GM21576 (cell line): ENCODE results near the gene WDR36.

Experiments used
- ATAC-seq: cut with Tn5 transposase; IDR thresholded peaks from one replicate; pipeline ENCODE4 v1.9.1; 2021; ENCODE audit warnings: mild to moderate bottlenecking, moderate library complexity; ENCODE audit not compliant: unreplicated experiment

Gene WDR36

GRCh38 chr5:111092062-111092853 lies at the start of gene WDR36:
Gene WDR36, plus strand, starts transcription at chr5:111092348. Its CDS starts 109 bp downstream, at chr5:111092457.
- ATAC-seq: peak; percentile 93

- no peak for ATAC-seq
Observed at GRCh38 chr5:111043712-111044506, 48.2 kb upstream of the WDR36 start.

DNA sequence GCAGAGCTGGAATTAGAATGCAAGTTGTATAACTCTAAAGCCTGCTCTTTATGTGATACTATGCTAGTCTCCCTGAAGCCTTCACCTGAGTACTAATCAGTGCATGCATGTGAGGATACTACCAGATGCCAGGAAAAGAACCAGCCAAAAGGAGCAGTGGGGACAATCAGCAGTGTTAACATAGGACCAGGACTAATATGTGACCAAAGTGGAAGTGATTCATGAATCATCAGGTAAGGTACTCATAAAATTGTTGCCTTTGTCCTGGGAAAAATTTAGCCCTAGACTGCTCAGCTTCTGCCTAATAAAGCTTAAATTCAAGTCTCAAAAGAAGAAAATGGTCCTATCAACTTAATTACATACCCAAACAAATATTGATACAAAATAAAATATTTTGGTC lies 34.1 kb upstream of the WDR36 start:
- ATAC-seq: no peak

DNA sequence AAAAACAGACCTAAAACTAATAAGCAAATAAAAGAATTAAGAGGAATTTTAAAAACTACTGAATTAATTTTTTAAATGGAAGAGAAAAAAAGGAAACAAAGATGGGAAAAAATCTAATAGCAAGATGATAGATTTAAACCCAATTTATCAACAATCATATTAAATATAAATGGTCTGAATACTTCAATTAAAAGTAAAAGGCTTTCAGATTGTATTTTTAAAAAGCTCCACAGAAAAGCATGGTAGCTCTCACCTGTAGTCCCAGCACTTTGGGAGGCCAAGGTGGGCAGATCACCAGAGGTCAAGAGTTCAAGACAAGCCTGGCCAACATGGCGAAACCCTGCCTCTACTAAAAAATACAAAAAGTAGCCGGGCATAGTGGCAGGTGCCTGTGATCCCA lies 32.0 kb upstream of the WDR36 start:
- ATAC-seq: no peak

- ATAC-seq: no peak
Observed at GRCh38 chr5:111061618-111062017, 30.5 kb upstream of the WDR36 start.

- no peak for ATAC-seq
Observed at GRCh38 chr5:111063709-111064322, 28.3 kb upstream of the WDR36 start.

DNA sequence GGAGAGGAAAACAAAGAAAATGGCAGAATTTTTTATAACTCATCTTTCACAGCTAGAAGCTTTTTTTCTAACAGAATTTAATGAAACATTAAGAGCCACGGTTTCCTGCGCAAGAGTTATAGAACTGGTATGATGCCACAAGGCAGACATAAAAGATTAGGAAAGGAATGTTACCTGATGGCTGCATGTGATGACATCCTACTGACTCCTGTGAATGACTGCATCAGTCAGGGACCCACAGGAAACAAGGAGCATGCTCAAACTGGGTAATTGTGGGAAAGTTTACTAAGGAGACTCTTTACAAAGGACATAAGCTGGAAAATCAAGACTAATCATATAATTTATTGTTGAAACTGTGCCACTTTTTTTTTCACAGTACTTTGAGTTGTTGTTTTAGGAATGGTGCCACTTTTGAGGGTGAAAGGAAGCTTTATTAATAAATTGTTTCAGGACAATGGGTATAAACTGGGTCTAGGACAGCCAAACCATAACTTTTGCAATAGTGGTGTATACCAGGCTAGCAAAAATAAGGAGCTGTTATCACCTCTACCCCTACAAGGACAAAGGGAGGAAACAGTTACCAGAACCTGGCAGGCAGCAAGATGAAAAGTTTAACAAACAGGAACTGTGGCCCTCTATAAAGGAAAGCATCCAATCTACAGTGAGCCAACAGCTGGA lies 25.7 kb upstream of the WDR36 start:
- no peak for ATAC-seq

GRCh38 chr5:111068213-111068612 lies 23.9 kb upstream of the WDR36 start:
- ATAC-seq: no peak

DNA sequence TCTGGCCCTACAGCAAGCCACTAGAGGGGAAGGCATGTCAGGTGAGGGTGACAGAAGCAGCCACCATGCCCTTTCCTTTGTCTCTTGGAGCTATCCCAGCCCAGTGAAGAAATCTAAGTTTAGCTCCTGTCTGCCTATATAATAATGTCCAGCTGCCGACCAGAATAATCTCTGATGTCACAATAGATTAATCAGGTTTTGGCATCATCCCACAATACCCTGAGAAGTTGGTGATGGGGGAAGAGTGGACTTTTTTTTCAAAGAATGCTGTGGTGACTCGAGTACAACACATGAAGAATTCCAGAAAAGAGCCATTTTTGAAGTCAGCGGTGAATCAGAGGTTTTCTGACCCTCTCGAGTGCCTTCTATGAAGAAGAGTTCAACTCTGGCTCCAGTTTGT lies 22.3 kb upstream of the WDR36 start:
- no peak for ATAC-seq

- peak; percentile 37 for ATAC-seq
Observed at GRCh38 chr5:111070272-111071134, 21.6 kb upstream of the WDR36 start.

DNA sequence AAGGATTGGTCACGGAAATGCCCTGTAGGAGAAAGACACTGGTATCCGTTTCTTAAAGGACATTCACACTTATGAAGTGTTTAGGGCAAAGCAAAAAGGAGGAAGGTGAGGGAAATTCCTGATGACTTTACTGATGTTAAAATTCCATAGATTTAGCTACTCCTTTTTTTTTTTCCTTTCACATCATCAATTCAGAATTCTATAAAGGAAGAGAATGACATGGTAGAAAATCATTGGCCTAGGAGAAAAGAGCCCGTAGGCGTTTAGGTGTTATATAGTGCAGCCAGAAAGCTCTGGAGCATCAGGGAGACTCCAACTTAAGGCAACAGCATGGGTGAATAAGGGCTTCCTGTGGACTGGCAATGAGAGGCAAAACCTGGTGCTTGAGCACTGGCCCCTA lies 20.7 kb upstream of the WDR36 start, which contains the start of gene TSLP:
TSS of gene TSLP (plus strand) at position 301 of the 400 bp plus-strand sequence. CDS start 178 bp downstream, outside the sequence.
- no peak for ATAC-seq

DNA sequence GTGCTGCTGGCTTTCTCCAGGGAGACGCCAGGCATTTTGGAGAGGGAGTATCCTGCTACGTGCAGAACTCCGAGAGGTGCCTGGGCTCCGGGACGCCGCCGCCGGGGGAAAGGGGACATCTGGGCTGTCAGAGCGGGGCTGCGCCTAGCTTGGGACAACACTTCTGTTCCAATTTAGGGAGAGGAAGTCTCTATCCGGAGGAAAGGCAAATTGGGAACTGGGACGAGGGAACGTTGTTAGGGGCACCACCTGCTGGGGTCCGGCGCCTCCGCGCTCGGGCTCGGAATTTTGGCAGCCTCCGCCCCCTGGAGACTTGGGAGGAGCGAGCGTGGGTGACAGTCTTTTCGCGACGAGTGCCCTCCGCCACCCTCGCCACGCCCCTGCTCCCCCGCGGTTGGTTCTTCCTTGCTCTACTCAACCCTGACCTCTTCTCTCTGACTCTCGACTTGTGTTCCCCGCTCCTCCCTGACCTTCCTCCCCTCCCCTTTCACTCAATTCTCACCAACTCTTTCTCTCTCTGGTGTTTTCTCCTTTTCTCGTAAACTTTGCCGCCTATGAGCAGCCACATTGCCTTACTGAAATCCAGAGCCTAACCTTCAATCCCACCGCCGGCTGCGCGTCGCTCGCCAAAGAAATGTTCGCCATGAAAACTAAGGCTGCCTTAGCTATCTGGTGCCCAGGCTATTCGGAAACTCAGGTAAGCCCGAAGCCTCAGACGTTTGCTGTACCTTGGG lies 19.0 kb upstream of the WDR36 start:
- peak; percentile 85 for ATAC-seq

- ATAC-seq: no peak
Observed at GRCh38 chr5:111074244-111074643, 17.9 kb upstream of the WDR36 start.

DNA sequence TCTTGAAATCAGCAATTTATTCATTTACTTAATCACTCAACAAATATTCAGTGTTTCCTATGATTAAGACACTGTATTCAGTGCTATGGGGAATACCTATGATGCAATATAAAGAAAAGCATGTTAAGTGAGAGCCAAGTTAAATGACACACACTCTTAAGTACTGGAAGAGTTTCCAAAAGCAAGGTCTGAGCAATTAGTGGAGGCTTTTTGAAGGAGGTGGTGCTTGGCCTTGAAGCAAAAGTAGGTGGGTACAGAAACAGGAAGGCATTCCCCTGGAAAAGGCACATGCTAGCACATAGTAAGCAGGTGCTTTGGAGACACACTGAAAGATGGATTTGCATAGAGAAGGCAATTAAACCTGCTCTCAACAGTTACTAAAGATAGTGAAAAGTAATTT lies 16.6 kb upstream of the WDR36 start:
- no peak for ATAC-seq

DNA sequence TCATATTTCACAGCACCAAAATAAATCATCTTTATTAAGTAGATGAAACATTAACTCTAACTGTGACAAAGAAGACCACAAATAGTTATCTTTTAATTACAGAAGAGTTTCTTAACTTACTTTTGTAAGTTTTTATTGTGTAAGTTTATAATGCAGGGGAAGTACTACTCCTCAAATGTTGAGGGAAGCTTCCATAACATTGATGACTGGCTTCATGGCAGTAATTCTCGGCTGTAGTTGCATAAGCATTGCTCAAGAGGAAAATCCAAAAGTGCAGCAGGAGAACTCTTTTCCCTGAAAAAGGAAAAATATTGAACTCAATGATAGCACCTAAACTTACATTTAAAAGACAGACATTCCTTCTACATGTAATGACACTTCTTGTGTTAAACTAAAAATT lies 16.1 kb upstream of the WDR36 start:
- no peak for ATAC-seq

DNA sequence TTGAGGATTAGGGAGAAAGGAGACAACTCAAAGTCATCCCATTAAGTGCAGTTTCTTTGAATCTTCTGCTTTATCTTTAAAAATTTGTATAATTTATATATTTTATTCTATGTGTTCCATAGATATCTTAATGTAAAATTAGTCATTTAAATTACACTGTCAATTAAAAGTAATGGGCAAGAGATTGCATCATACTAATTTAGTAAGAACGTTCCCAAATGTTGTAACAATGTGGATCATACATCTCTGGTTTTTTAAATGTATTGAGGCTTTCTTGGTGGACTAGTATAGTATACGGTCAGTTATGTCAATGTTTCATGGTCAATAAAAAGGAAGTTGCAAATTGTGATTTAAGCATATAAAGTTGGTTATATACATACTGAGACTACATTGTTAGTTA lies 14.5 kb upstream of the WDR36 start:
- no peak for ATAC-seq

DNA sequence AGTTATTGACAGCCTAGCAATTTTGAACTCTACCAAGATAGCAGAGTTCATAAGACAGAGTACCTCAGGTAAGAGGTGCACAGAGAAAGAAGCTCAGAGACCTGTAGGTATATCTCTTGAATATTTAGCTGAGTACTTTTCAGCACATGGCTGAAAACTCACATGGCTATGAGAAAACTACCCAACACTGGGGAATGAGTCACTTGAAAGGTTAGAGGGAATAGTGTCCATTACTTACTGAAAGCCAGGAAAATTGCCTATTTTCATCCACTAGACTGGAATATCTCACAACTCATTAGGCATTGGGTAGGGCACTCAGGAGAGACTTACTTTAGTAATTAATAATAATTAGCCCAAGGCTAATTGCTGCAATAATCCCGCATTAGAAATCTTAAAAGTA lies 12.3 kb upstream of the WDR36 start:
- no peak for ATAC-seq

DNA sequence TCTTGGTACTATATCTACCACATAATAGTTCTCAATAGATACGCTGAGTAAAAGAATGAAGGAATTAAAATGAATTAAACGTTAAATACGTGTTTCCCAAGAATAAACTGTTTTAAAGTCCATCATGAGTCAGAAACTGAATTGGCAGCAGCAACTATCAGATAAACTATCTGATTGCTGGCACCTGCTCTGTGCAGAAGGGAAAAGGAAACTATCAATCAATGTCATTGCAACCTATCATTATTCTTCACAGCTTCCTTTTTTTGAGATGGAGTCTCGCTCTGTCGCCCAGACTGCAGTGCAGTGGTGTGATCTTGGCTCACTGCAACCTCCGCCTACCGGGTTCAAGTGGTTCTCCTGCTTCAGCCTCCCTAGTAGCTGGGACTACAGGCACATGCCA lies 8.8 kb upstream of the WDR36 start:
- ATAC-seq: no peak

- ATAC-seq: no peak
Observed at GRCh38 chr5:111095982-111096381, 3.8 kb downstream of the WDR36 start.
